HL-60 (cell line): ENCODE results near the gene MILR1.

ENCODE experiments used
- CTCF ChIP-seq: IDR thresholded peaks from one replicate; pipeline ENCODE4 v1.5.1; 2011; ENCODE audit warnings: low read length, control low read depth, inconsistent platforms; ENCODE audit not compliant: insufficient read depth
- POLR2AphosphoS5 ChIP-seq: IDR thresholded peaks from 2 replicates; pipeline ENCODE4 v1.6.1; 2012; ENCODE audit warnings: low read depth
- REST ChIP-seq: IDR thresholded peaks from 2 replicates; pipeline ENCODE4 v1.6.1; 2012; ENCODE audit warnings: low read depth; ENCODE audit not compliant: insufficient replicate concordance
- SPI1 ChIP-seq: IDR thresholded peaks from 2 replicates; pipeline ENCODE4 v1.6.1; 2012; ENCODE audit warnings: low read depth, mild to moderate bottlenecking, borderline replicate concordance

DNA sequence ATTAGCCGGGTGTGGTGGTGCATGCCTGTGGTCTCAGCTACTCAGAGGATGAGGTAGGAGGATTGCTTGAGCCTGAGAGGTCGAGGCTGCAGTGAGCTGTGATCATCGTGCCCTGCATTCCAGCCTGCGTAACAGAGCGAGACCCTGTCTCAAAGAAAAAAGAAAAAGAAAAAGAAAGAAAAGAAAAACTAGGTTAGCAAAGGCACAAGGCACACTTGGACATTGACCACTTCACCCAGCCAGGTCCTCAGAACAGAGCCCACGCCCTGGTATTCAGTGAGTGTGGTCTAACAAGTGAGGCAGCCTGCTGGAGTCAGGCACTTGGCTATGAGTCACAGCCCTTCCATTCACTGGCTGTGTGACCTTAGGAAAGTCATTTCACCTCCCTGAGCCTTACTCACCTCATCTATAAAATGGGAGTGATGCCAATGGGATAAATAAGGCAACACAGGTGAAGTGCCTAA, 10.4 kb downstream of the MILR1 start:
- TF ChIP-seq CTCF (no peak), SPI1 (no peak), POLR2AphosphoS5 (no peak), REST (no peak)
